ENCODE results near the gene IFNGR2.

IFNGR2 gene

DNA sequence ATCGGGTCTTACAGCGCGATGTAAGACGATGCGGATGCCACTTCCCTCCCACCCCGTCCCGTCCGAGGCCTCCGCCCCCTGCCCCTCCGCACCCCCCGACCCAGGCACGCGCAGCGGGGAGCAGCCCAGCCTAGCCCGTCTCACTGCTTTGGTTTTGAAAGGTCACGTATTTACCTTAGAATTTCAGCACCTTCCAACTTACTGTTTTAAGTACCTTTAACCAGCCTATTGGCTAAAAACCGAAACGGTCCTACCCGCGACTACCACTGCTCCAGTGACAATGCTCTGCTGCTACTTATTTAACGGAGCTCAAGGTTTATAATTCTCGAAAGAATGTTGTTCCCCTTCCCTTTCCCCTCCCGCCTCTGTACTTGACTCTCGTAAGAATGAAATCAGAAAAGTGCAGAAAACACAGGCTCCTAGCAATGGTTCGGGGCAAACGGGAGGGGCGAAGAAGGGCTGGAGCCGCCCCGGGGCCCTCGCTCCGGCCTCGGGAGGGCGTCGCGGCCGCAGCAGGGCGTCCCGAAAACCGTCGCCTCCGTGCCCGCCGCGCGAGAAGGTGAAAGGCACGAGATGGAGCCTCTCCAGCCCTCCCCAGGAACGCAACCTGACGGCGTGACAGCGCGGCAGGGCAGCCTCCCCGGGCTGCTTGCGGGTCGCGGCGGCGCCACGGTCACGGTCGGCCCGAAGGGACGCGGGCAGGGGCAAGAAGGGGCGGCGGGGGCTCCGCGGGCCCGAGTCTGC lies 75.9 kb downstream of the IFNGR2 start:
- TF ChIP-seq, protein P1, sequence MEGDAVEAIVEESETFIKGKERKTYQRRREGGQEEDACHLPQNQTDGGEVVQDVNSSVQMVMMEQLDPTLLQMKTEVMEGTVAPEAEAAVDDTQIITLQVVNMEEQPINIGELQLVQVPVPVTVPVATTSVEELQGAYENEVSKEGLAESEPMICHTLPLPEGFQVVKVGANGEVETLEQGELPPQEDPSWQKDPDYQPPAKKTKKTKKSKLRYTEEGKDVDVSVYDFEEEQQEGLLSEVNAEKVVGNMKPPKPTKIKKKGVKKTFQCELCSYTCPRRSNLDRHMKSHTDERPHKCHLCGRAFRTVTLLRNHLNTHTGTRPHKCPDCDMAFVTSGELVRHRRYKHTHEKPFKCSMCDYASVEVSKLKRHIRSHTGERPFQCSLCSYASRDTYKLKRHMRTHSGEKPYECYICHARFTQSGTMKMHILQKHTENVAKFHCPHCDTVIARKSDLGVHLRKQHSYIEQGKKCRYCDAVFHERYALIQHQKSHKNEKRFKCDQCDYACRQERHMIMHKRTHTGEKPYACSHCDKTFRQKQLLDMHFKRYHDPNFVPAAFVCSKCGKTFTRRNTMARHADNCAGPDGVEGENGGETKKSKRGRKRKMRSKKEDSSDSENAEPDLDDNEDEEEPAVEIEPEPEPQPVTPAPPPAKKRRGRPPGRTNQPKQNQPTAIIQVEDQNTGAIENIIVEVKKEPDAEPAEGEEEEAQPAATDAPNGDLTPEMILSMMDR (IDR thresholded peaks at IDR 0.05), result no peak; the same call in 1 of the 2 replicates

DNA sequence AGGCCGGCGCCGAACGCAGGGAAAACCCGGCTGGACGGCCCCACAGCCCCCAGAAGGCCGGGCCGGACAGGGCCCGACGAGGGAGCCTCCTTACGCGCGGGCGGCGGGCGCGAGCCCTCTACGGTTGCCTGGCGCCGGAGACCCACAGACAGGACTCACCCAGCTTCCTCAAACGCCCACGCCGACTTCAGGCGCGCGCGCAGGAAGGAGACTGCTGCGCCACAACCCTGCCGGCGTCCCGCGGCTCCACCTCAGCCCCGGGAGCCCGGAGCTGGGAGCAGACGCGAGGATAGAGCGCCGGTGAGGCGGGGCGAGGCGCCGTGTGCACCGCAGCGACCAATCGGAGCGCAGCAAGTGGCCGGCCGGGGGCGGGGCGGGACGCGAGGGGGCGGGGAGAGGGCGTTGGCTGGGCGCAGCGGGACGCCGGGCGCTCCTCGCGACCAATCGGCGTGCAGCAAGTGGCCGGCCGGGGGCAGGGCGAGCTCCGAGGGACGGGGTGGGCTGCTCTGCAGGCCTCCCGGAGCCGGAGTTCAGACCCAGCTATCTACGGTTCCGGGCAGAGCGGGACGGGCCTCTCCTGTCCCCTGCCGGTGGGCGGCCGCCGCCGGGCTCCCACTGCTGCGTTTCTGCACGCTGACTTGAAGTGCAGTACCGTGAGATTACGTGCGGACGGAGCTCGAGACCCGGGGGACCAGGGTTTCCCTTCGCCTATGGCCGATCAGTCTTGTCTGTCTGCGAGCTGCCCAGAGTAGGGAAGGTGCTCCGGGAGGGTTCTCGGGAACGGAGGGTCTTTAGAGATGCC lies 76.7 kb downstream of the IFNGR2 start, which contains the start of gene TMEM50B:
Gene TMEM50B (minus strand): TSS at position 296 of the 802 bp plus-strand sequence. CDS start 11,089 bp downstream, outside the sequence.
- TF ChIP-seq, protein P1 (IDR thresholded peaks at IDR 0.05), result peak; percentile 20; the same call in 1 of the 2 replicates

DNA sequence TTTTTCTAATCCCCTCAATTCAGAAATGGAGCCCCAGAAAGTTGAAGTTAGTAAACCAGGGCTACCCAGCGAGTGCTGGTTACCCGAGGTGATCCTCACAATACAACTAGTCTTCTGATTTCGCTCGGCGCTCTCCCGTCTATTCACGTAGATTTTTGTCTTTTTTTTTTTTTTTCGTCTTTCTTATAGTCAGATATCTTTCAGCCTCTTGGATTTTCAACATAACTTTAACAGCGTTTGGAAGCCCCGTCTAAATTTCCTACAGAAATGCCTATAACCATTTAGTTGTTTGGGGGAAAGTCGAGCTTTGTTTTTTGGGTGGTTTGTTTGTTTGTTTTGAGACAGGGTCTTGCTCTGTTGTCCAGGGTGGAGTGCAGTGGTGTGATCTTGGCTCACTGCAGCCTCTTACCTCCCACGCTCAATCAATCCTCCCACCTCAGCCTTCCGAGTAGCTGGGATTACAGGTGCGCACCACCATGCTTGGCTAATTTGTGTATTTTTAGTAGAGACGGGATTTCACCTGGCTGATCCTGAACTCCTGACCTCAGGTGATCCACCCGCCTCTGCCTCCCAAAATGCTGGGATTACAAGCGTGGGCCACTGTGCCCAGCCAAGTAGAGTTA lies 77.4 kb downstream of the IFNGR2 start:
- TF ChIP-seq, protein P1 (IDR thresholded peaks at IDR 0.05), result no peak

DNA sequence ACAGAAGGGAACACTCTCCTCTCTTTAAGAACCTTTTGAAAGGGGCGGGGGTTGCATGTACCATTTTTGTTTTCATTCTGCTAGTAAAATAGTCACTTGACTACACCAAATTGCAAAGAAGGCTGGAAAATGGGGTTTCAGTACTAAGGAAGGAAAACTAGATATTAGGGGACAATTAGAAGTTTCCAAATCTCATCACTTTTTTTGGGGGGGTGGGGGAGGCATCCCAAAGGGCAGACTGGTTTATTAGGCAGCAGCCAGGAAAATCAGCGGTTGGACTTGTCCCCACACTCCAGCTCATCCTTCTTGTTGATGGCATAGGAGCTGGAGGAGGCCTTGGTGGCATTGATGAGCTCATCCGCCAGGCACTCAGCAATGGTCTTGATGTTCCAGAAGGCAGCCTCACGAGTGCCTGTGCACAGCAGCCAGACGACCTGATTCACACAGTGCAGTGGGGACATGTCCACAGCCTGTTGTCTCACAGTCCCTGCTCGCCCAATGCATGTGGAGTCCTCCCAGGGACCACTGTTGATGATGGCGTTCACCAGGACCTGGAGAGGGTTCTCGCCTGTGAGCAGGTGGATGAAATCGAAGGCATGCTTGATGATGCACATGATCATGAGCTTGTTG lies 78.2 kb downstream of the IFNGR2 start:
- TF ChIP-seq, protein P1 (IDR thresholded peaks at IDR 0.05), result no peak

Data from LNCAP (cell line).